SU-DHL-6 (cell line): ENCODE data around the gene CPNE8.

Experiments used
- H2AFZ ChIP-seq: fragments of 200-600 bp; sonication (generic); 2 replicates; pipeline ENCODE4 v1.6.1; 2014; ENCODE audit warnings: low read depth, mild to moderate bottlenecking, moderate library complexity, mixed read lengths, antibody characterized with exemption, low read length; ENCODE audit not compliant: severe bottlenecking
- H3F3A ChIP-seq: fragments of 200-600 bp; shearing (Covaris generic); 2 replicates; pipeline ENCODE4 v1.6.0; 2016; ENCODE audit warnings: antibody characterized with exemption, mild to moderate bottlenecking; ENCODE audit not compliant: insufficient read depth
- H3K27ac ChIP-seq: fragments of 200-600 bp; sonication (generic); 2 replicates; pipeline ENCODE4 v1.5.1; 2016; ENCODE audit warnings: low read depth, mild to moderate bottlenecking, low read length, moderate library complexity, mixed read lengths
- H3K27me3 ChIP-seq: fragments of 200-600 bp; sonication (generic), shearing (Covaris generic); 2 replicates; pipeline ENCODE4 v1.6.0; 2014; ENCODE audit warnings: mild to moderate bottlenecking, low read length
- H3K36me3 ChIP-seq: fragments of 200-600 bp; sonication (generic); 2 replicates; pipeline ENCODE4 v1.6.1; 2014; ENCODE audit warnings: mild to moderate bottlenecking, low read length, mixed read lengths
- H3K4me2 ChIP-seq: fragments of 300-600, 200-600 bp; shearing (Covaris generic), sonication (generic); 2 replicates; pipeline ENCODE4 v1.6.0; 2014; ENCODE audit warnings: low read length, low read depth, mild to moderate bottlenecking; ENCODE audit not compliant: poor library complexity, severe bottlenecking
- H3K4me3 ChIP-seq: fragments of 200-600 bp; sonication (generic); 2 replicates; pipeline ENCODE4 v1.5.1; 2014; ENCODE audit warnings: antibody characterized with exemption, low read length, mild to moderate bottlenecking, mixed read lengths; ENCODE audit not compliant: insufficient read depth, poor library complexity, severe bottlenecking
- H3K79me2 ChIP-seq: fragments of 200-600 bp; sonication (generic); 2 replicates; pipeline ENCODE4 v1.6.1; 2014; ENCODE audit warnings: mild to moderate bottlenecking, low read length, moderate library complexity; ENCODE audit not compliant: insufficient read depth
- H3K9ac ChIP-seq: fragments of 200-600 bp; sonication (generic); 2 replicates; pipeline ENCODE4 v1.7.0; 2014; ENCODE audit warnings: mild to moderate bottlenecking, low read length
- H3K9me2 ChIP-seq: fragments of 200-600 bp; sonication (generic); replicated peaks from 2 replicates; pipeline ENCODE4 v1.6.1; 2014; ENCODE audit warnings: low read length; ENCODE audit not compliant: insufficient read depth
- H3K9me3 ChIP-seq: fragments of 200-600 bp; sonication (generic); 2 replicates; pipeline ENCODE4 v1.6.1; 2014; ENCODE audit warnings: low read length, mixed read lengths; ENCODE audit not compliant: insufficient read depth
- H4K20me1 ChIP-seq: fragments of 200-600 bp; sonication (generic); 2 replicates; pipeline ENCODE4 v1.6.1; 2014; ENCODE audit warnings: low read depth, mild to moderate bottlenecking, antibody characterized with exemption, low read length, moderate library complexity, mixed read lengths
- CTCF ChIP-seq: fragments of 200-600 bp; sonication (generic); IDR thresholded peaks from one replicate; pipeline ENCODE4 v1.5.1; 2017; ENCODE audit warnings: antibody characterized with exemption, mild to moderate bottlenecking, low read length, moderate library complexity; ENCODE audit not compliant: insufficient read depth, poor library complexity, severe bottlenecking
- EZH2phosphoT487 ChIP-seq: fragments of 200-600 bp; sonication (generic), shearing (Covaris generic); conservative IDR thresholded peaks from 2 replicates; pipeline ENCODE4 v1.6.1; 2018; ENCODE audit warnings: mild to moderate bottlenecking, antibody characterized with exemption, low read length, moderate library complexity, mixed read lengths

Gene CPNE8

DNA sequence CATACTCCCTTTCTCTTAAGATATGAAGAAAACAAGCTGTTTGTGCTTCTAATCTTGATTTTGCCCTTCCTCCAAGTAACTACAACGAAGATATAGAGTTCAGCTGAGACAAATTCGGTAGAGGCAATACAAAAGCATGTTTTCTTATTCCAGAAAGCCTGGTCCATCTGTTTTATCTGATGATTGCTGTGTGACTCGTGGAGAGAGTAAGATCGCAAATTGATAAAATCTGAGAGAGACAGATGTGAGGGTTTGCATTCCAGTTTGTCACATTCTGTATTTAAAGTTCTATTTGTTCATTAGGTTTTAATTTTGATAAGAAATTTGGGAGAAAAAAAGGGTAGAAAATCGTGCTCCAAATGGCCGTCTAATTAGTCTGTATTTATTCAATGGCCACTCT lies 192.1 kb downstream of the CPNE8 start:
- Histone ChIP-seq H3K4me3 (no peak overlapping the region), H3K27ac (no peak overlapping the region), H3K9me2 (no peaks in the 10 kb centered on the region), H3K9me3 (no peaks in the 10 kb centered on the region), H4K20me1 (no peaks in the 10 kb centered on the region), H3K4me2 (no peak overlapping the region), H3F3A (no peaks in the 10 kb centered on the region), H3K9ac (no peak overlapping the region), H2AFZ (no peak overlapping the region), H3K36me3 (no peaks in the 10 kb centered on the region), H3K27me3 (no peaks in the 10 kb centered on the region), H3K79me2 (no peaks in the 10 kb centered on the region)
- TF ChIP-seq CTCF (no peak), EZH2phosphoT487 (no peak)

- Histone ChIP-seq H3K36me3 (no peaks in the 10 kb centered on the region), H3K9me3 (no peaks in the 10 kb centered on the region), H2AFZ (no peak overlapping the region), H3K9ac (no peak overlapping the region), H3K27ac (no peak overlapping the region), H3K9me2 (no peaks in the 10 kb centered on the region), H3F3A (no peaks in the 10 kb centered on the region), H3K79me2 (no peaks in the 10 kb centered on the region), H4K20me1 (no peaks in the 10 kb centered on the region), H3K4me3 (no peak overlapping the region), H3K4me2 (no peak overlapping the region), H3K27me3 (no peaks in the 10 kb centered on the region)
- TF ChIP-seq EZH2phosphoT487: no peak
- no peak for TF ChIP-seq CTCF
These were observed 194.3 kb downstream of the CPNE8 start for GRCh38 chr12:38711054-38711453.

GRCh38 chr12:38708466-38708865 lies 196.9 kb downstream of the CPNE8 start:
- H3F3A ChIP-seq: no peaks in the 10 kb centered on the region
- no peak overlapping the region for H3K4me2 ChIP-seq
- no peaks in the 10 kb centered on the region for H3K79me2 ChIP-seq
- H3K27ac ChIP-seq: no peak overlapping the region
- H3K9me2 ChIP-seq: no peaks in the 10 kb centered on the region
- no peaks in the 10 kb centered on the region for H4K20me1 ChIP-seq
- no peak overlapping the region for H3K9ac ChIP-seq
- TF ChIP-seq CTCF: no peak
- no peak for TF ChIP-seq EZH2phosphoT487
- no peak overlapping the region for H3K4me3 ChIP-seq
- no peaks in the 10 kb centered on the region for H3K9me3 ChIP-seq
- no peaks in the 10 kb centered on the region for H3K36me3 ChIP-seq
- no peaks in the 10 kb centered on the region for H3K27me3 ChIP-seq
- H2AFZ ChIP-seq: no peak overlapping the region

GRCh38 chr12:38707648-38708047 lies 197.7 kb downstream of the CPNE8 start:
- Histone ChIP-seq H3K36me3 (no peaks in the 10 kb centered on the region), H3K9ac (no peak overlapping the region), H4K20me1 (no peaks in the 10 kb centered on the region), H3K79me2 (no peaks in the 10 kb centered on the region), H3K27me3 (no peaks in the 10 kb centered on the region), H3K9me2 (no peaks in the 10 kb centered on the region), H3K9me3 (no peaks in the 10 kb centered on the region), H3K27ac (no peak overlapping the region), H3F3A (no peaks in the 10 kb centered on the region), H2AFZ (no peak overlapping the region), H3K4me2 (no peak overlapping the region), H3K4me3 (no peak overlapping the region)
- TF ChIP-seq EZH2phosphoT487 (no peak), CTCF (no peak)
